ENCODE measurements around the gene C1QTNF2.

Gene C1QTNF2, protein sequence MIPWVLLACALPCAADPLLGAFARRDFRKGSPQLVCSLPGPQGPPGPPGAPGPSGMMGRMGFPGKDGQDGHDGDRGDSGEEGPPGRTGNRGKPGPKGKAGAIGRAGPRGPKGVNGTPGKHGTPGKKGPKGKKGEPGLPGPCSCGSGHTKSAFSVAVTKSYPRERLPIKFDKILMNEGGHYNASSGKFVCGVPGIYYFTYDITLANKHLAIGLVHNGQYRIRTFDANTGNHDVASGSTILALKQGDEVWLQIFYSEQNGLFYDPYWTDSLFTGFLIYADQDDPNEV

DNA sequence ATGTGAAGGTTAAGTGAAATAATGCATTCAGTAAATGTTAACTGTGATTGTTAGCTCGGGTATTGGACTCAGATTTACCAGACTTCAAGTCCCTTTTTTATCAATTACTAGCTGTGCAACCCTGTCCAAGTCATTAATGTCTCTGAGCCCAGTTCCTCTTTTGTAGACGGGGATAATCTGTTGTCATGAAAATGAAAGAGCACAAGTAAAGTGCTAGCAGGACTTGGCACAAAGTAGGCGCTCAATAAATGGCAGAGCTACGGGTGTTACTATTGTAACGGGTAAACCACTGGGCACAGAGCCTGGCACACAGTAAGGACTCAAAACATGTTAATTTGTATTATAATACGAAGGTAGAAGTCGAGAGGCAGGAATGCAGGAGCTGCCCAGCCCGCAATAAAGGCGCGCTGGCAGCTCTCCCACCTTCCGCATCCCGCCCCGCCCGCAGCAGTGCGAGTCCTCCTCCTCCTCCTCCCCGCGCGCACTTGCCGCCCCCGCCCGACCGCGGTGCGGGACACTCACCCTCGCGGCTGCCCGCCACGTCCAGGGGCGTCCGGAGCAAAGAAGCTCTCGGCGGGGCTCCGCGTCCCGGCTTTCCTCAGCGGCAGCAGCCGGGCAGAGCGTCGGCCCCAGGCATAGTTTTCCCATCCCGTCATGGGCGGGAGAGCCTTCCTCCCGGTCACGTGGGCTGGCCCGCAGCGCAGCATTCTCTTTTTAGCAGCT, at the start of gene C1QTNF2:
Gene C1QTNF2 (minus strand): TSS at position 637 of the 723 bp plus-strand sequence. CDS start 15,615 bp downstream, outside the sequence.
- DNase-seq (ENCODE audit: low read depth in 4 of 4, low spot score in 1 of 4): no peak

DNA sequence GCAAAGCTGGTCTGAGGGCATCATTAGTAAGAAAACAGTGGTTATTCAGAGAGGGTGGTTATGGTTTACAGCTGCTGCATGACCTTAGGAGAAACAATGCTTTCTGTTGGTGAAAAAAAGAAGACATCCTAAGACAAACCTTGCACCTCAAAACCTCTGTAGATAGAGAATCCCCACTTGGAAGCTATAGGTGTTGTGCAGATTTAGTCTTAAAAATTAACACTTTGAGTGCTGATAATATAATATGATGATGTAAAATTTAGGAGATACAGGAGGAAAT, 49.8 kb upstream of the C1QTNF2 start:
- DNase-seq (ENCODE audit: low read depth in 4 of 4, low spot score in 1 of 4): no peak

DNA sequence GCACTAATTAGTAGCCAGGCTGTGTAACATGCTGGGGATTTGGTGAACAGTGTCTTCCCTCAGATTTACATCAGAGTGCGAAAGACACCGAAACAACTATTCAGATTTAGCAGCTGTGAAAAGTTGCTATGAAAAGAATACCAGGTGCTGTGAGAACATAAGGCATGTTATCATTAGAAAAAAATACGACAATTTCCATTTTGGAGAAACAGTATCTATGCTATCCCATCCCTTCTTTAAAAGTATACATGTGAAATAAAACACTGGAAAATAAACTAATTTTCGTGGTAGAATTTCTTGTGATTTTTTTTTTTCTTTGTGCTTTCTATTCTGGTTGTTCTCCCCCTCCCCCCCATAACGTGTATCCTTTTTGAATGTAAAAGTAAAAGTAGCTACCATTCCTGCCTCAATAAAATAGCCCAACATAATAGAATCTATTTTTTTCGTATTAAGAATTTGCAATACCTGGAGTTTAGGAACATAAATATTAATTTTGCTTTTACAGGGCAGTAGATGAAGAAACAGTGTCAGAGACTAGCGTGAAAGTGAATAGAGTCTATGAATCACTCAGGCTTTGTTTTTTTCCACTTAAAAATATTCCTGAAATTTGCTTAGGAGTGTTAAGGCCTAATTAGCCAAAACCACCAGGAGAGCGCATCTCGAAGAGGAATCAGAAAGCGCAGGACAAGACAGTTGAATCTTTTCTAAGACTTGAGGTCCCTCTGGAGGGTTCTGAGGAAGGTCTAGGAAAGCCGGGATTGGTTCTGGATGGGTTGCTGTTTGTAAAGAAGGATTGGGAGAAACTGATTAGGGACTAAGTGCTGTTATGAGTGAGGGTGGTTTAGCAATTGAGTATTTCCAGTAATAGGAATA, 49.3 kb upstream of the C1QTNF2 start:
- DNase-seq (ENCODE audit: low read depth in 4 of 4, low spot score in 1 of 4): no peak

DNA sequence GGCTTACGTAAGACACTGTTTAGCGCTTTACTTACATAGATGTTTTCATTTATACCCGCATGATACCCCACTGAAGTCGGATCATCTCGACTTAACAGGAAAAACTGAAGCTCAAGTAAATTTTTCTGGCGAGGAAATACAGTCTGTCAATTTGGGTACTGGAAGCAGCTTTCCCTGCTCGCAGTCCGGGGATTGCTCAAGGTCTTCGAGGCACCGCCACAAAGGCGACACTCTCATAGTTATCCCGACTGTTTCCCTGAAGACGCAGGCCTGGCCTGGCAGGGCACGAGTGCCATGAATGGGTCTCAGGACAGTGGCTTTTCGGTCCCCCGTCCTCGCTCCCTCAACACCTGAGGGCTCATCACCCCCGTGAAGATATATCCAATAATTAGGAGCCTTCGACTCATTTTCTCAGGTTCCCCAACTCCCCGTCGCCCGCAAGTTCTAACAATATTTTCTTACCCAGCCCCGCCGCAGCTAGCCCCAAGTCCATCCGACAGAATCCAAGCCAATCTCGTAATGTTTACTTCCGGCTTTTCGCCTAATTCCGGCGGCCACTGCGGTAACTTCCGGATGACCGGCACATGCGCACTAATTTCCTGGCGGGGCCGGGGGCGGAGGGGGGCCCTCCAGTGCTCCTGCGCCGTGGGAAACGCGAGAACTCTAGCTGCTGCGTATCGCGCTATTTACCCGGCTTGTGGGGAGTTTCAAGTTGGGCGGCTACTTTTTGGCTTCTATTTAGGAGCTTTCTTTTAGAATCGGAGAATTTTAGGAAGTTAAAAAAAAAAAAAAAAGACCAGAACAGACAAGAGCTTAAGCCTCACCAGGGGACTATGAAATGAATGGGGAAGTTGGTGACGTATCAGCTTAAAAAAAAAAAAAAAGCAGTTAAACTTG, 48.4 kb upstream of the C1QTNF2 start, which contains the start of gene SLU7:
Gene SLU7 (minus strand): TSS at position 521 of the 897 bp plus-strand sequence. CDS start 3,787 bp downstream, outside the sequence.
- peak; percentile 79 to 90 (median 88) for DNase-seq (ENCODE audit: low read depth in 4 of 4, low spot score in 1 of 4)

DNA sequence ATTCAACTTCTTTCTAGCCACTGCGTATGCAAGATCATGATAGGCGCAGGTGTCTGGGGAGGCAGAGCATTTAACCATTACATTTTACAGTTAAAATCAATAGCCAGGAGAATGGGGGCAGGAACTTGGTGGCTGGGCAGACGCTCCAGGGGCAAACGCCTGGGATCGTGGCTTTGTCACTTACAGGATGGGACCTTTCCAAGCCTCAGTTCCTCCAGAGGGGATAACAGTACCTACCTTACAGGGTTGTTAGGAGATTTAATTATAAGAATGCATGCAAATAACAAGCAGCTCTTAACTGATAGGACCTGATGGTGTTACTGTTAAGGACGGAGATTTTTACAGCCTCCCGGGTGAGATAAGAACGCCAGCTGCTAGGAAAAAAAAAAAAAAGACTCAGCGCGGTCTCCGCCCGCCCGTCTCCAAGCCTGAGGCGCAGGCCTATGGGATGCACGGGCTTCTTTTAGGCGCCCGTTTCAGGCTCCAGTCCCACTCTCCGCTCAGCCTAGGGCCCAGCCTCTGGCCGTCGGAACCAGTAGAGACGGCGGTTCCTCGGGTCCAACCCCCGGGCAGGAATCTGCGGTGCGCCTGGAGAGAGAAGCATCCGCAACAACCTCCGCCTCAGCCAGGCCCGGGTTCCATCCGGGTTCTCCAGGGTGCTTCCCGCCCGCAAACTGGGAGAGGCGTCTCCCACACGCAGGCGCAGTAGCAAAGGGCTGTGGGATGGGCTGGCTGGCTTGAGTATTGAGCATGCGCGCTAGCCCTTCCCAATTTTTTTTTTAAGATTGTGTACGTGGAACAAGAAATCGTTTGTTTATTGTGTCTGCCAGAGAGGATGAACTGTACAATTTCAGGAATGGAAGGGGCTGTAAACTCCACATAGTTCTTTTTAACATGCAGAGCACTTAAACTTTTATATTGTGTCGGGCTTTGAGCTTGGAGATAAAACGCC, 29.3 kb upstream of the C1QTNF2 start, which contains the start of gene FAM200C:
Gene FAM200C (minus strand): TSS at position 653 of the 952 bp plus-strand sequence. CDS start 4,564 bp downstream, outside the sequence.
- peak in 3 of 4 experiments; percentile 28 to 67 (median 58) for DNase-seq (ENCODE audit: low read depth in 4 of 4, low spot score in 1 of 4)

DNA sequence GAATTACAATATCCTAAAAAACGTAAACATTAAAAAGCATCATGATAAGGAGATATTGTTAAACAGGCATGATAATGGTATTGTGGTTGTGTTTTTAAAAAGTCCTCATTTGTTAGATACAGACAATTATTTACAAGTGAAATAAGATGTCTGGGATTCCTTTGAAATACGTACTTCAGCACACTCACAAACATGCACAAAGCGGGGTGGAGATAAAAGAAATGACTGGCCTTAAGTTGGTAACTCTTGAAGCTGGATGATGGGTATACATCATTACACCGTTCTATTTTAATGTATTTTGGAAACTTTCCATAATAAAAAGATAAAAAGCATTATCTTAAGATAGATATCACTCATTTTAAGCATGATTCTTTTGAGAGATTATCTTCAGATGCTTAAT, 28.4 kb upstream of the C1QTNF2 start:
- no peak for DNase-seq (ENCODE audit: low read depth in 4 of 4, low spot score in 1 of 4)

DNA sequence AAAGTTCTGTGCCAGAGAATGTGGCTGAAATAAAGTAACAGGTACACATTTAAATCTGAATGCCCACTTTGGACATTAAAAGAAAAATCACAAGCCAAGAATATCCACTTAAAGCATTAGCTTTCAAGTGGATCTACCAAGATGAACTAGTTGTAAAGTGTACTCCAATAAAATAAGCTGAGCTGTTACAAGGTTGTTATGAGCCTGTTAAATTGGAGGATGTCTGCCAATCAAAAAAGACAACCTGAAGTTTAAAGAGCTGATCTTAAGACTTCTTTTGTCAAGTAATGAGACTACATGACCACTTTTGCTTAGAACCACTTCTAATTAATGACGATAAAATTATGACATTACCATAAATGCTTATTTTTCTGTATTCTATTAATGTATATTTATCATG, 27.1 kb upstream of the C1QTNF2 start:
- DNase-seq (ENCODE audit: low read depth in 4 of 4, low spot score in 1 of 4): no peak

DNA sequence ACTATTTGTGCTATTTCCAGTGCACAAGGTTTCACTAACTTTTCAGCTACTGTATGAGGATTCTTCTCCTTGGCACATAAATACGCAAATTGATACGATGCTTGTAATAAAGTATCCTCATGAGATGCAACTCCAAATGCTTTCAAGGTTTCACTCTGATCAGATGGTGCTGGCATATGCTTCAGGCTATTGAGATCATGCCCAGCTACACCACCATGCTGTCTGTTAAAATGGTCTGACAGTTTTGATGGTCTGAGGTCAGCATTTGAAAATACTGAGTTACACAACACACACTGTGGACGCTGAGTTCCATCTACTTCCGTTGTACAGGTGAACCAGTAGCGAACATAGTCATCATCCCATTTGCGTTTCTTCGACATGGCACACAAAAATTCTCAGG, 24.7 kb upstream of the C1QTNF2 start:
- DNase-seq (ENCODE audit: low read depth in 4 of 4, low spot score in 1 of 4): no peak

DNA sequence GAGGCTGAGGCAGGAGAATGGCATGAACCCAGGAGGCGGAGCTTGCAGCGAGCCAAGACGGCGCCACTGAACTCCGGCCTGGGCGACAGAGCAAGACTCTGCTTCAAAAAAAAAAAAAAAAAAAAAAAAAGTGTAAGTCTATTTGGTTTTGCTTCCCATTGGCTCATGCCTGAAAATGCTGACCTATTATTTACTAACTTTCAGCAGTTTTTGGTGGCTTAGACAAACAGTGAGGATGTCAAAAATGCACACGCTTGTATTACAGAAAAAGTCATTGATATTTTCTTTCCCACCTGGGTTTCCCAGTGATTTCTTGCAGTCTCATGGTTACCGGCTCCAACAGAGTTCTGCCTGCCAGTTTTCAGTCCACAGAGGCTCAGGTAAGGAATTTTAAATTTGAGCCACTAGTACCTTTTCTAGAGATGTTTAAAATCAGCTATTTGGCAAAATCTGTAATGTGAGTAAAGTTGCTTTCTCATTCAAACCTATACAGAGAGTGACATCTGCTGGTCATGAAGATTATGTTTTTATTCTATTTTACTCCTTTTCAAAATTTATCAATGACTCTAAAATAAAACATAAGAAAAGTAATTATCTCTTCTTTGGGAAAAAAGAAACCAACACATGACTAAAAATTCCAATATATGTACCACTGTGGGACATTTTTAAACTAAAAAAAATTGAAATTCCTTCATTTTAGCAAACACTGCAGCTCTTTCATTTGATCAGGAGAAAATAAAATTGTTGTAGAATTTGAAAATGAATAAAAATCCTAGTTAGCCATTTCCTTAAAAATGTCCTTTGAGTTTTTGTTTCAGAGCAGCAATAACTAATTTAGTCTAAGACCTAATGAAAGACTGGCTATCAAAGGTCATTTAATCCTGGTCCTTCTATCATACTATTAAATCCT, 20.6 kb upstream of the C1QTNF2 start:
- DNase-seq (ENCODE audit: low read depth in 4 of 4, low spot score in 1 of 4): no peak

DNA sequence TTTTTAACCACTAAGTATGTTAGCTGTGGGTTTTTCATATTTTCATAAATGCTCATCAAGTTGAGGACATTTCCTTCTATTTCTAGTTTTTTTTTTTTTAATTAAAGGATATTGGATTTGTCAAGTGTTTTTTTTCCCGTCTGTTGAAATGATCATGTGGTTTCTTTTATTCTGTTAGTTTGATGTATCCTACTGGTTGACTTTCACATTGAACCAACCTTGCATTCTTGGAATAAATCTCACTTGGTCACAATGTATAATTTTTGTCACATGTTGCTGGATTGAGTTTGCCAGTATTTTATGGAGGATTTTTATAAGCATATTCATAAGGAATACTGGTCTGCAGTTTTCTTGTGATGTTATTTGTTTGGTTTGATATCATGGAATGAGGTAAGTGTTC, 17.0 kb upstream of the C1QTNF2 start:
- no peak for DNase-seq (ENCODE audit: low read depth in 4 of 4, low spot score in 1 of 4)

DNA sequence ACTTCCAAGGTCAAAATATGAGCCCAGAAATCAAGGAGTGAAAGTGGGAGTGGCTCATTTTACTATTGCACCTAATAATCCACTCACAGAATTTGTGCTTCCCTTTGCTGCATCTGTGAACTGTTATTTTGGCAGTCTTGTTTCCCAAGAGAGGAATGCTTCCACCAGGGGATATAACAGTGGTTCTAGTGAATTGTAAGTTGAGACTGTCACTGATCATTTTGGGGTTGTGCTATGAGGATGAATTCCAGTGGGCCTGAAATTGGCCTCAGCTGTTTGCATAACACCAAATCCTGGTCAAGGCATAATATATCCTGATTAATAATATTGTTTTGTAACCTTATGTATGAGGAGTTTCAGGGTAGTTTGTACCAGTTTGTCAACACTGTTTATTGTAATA, 15.1 kb upstream of the C1QTNF2 start:
- no peak for DNase-seq (ENCODE audit: low read depth in 4 of 4, low spot score in 1 of 4)

DNA sequence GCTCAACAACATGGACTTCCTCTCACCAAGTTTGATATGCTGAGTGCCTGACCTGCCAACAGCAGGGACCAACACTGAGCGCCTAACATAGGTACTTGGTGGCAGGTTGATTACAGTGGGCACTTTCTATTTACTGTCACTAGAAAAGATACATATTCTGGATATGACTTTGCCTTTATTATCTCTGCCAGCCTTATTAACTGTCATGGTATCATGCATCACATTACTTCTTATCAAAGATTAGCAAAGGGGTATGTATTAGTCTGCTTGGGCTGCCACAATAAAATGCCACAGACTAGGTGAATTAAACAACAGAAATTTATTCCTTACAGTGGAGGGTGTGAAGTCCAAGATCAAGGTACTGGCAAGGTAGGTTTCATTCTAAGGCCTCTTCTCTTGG, 14.3 kb upstream of the C1QTNF2 start:
- DNase-seq (ENCODE audit: low read depth in 4 of 4, low spot score in 1 of 4): no peak

DNA sequence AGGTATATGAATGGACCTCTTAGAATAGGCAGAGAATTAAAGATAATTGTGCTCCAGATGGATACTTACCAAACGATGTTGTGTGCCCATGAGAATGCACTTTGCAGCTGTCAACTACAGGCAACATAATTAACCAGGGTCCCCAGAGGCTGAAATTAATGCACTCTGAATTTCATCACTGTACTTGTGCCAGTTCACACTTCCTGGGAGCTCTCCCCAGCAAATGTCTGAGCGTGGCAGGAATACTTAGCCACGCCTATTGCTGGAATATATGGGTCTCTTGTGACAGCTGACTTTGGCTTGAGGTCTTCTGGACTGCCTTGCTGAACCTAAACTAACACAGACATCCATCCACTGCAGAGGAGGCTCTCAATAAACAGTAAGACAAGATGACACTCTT, 11.9 kb upstream of the C1QTNF2 start:
- DNase-seq (ENCODE audit: low read depth in 4 of 4, low spot score in 1 of 4): no peak

DNA sequence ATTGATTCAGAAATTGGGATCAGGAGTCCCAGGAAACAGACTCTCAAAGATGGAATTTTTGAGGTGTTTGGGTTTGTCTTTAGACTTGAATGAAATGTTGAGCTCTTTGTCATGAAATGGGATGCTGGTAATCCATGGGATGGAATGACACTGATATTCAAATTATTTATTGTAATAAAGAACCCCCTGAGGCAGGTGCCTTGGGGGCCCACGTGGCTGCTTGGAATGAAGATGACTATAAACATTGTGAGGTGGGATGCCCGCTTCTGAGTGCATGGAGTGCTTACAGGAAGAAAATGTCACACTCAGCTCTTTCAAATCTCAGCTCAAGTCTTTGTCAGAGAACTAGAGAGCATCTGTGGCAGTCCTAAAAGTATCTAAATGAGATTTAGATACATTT, 9.6 kb upstream of the C1QTNF2 start:
- no peak for DNase-seq (ENCODE audit: low read depth in 4 of 4, low spot score in 1 of 4)

DNA sequence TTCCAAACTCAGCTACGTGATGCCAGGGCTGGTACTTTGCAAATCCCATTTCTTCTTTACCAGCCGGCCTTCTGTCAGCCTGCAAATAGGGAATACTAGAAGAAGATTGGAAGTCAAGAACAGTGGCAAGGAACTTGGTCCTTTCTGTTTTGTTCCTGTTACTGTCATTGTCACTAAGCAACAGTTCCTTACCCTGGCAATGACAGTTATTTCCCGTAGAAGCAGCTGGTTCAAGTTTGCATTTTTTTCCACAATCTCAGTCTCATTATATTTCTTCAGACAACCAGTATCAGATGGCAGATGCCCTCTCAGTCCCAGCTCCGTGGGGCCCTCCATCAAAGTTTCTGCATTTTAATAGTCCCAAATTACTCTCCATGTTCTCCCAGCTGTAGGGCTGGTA, 9.1 kb upstream of the C1QTNF2 start:
- DNase-seq (ENCODE audit: low read depth in 4 of 4, low spot score in 1 of 4): no peak

DNA sequence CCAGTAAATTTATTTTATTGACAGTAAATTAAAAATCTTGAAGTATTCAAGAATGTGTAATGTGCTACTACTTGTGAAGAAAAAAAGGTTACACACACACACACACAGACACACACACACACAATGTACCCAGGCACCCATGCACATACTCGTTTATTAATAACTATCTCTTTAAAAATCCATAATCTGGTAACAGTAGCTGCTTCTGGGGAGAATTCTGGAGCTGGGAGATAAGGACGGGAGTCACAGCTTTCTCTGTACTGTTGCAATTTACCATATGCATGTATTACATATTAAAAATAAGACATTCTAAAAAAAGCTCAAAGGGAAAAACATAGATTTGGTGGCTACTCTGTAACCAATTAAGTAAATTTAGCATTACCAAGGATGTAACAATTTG, 7.9 kb upstream of the C1QTNF2 start:
- DNase-seq (ENCODE audit: low read depth in 4 of 4, low spot score in 1 of 4): no peak

DNA sequence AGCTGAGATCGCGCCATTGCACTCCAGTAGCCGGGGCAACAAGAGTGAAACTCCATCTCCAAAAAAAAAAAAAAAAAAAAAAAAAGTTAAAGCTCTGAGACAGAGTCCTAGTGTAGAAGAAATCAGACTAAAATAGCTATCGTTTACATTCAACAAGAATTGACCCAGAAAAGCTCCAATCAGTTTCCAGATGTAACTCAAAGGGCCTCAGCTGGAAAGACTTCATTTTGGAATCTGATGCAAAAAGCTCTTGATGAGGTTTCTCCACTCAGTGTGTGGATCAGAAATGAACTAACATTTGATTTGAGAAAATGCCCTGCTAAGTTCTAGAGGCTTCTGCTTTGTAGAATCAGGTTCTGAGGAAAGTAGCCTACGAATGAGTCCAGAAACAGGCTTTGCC, 7.2 kb upstream of the C1QTNF2 start:
- no peak for DNase-seq (ENCODE audit: low read depth in 4 of 4, low spot score in 1 of 4)

DNA sequence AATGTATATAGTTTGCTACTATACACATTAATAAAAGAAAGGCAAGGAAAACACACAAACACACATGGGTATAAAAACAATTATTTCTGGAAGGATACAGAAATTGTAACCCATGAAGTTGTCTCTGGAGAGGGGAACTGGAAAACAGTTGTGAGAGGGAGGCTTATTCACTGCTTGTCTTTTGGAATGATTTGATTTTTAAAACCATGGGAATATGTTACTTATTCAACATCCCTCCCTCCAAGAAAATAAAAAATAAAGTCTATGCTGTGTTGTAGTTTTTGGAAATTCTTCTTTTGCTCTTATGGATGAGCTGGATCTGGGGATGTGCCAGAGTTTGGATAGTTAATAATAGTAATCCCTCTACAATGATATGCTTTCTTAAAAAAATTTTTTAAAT, 6.0 kb upstream of the C1QTNF2 start:
- no peak for DNase-seq (ENCODE audit: low read depth in 4 of 4, low spot score in 1 of 4)

DNA sequence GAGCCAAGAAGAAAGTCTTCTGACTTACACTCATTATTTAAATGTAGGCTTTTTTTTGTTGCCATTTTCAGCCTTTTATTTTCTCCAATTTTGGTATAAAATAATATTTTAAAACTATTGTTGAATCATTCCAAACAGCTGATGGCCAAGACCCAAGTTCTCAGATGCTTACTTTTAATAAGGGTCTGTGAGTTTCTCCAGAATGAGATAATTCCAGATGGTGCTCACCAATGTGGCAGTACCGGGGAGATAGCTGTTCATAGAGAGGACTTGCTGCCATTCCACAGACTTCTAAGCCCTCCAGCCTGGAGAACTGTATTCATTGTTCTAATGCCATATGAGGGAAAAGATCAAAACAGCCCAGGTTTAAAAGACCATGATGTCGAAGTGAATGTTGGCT, 5.3 kb upstream of the C1QTNF2 start:
- no peak for DNase-seq (ENCODE audit: low read depth in 4 of 4, low spot score in 1 of 4)
